NCI-H146 (cell line): ENCODE data around the gene FOCAD.
A peak's percentile ranks its signal among the peaks of the same experiment; 100 is the strongest.

ENCODE experiments used
- DNase-seq: peaks from one replicate; lab custom pipeline; 2025; lab: John Stamatoyannopoulos, UW

FOCAD gene

DNA sequence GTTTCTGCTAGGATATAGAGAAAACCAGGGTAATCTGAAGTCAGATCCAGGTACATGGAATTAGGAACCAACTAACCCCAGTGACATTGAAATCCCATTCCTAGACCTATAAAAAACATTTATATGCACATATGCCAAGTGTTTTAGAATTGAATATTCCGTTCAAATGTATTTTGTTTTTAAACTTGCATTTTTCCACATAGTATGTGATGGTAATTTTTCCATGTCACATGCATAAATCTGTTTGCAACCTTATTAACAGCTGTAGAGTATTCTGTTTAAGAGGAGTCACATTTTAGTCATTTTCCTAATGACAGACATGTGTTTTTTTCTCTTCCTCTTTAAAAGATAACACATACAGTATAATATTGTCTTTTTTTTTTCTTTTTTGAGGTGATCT, 50.2 kb downstream of the FOCAD start:
- no peak for DNase-seq

DNA sequence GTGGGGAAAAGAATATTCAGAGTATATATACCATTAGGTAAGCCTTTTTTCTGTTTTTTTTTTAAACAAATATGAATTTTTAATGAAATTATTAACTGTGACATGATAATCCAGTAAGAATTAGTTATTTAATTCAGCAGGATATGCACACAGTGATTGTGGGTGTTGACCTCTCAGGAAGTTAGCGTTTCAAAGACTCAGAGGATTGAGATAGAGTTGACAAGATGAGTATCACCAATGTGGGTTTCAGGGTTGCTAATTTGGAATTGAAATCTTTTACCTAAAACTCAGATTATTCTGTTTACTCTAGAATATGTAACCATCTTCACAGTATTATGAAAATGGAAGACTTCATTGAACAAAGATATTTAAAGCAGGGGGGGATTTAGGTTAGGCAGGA, 56.2 kb downstream of the FOCAD start:
- DNase-seq = no peak

DNA sequence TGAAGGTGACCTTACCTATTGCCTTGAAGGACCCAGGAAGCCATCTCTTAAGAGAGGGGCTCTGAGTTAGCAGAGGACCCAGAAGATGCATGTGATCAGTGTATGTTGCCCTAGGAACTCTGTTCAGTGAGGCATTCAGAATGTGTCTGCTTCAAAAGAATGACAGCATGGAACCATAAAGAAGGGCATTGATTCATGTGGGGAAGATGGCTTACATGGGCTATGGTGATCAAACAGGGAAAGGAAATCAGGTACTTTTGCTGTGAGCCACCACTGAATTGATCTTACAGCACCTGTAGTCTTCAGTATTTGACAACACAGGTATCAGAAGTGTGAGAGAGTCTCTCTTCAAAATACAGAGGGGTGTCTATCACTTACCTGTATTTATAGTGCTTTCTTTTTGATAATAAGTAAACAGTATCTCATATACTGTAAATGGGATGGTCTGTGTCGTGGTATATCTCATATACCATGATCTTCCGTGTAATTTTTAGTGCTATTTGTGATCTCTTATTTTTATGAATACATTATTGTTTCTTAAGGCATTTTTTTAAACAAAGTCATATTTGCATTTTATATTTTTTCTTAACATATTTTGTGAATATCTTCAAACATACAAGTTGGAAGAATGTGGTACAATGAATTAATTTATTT, 57.0 kb downstream of the FOCAD start:
- DNase-seq = no peak

DNA sequence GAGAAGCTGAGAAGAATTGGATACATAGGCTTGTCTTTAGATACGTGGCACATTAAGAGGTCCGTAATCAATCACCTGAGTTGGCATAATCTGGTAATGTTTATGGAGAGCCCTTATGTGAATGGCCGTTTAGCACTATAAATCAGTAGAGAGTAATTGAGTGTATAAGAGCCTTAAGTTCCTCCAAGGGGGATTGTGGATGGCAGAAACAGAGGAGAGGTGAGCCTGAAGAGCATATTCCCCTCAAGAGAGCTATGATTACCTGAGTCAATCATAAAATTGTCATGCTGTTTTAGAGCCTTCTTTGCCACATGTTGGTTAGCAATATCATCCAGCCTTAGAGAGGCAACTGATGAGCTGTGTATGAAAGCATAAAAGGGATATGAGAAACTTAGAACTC, 58.8 kb downstream of the FOCAD start:
- no peak for DNase-seq

DNA sequence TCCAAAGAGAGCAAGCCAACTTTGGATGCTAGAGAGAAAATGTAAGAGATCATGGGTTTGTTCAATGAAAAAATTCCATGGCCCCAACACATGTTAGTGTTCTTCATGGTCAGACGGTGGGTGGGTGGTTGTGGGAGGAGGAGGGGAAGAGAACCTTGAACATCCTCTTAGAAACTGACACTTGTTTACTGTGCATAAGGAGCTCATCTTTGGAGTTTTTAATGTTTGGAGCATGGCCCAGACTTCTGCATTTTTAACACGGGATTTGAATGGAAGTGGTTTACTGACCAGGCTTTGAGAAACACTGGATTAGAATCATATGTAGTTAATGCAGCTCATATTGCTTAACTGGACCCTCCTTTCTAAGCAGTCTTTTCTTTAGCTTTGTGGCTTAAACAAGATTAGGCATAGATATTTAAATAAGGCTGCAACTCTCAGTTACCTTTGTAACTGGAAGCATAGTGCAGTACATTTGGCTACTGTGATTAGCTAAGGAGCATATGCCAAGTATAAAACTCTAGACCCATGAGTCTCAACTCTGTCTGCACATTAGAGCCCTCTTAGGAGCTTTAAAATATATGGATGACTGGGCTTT, 60.1 kb downstream of the FOCAD start:
- no peak for DNase-seq

DNA sequence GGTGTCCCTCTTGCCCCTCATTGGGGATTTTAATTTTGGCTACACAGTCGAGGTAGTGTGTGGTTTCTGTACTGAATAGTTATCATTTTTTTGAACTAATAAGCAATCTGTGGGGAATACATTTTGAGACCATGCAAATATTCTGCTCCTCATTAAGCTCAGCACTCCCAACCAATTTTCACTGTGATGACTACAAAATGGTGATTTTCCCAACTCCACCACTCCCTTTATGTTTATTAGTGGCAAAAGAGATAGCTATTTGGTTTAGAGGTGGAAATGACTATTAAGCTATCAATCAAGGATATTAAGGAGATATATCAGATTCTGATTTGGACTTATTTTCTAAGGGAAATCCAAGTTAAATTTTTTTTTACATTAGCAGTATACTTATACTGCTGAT, 62.9 kb downstream of the FOCAD start:
- no peak for DNase-seq

DNA sequence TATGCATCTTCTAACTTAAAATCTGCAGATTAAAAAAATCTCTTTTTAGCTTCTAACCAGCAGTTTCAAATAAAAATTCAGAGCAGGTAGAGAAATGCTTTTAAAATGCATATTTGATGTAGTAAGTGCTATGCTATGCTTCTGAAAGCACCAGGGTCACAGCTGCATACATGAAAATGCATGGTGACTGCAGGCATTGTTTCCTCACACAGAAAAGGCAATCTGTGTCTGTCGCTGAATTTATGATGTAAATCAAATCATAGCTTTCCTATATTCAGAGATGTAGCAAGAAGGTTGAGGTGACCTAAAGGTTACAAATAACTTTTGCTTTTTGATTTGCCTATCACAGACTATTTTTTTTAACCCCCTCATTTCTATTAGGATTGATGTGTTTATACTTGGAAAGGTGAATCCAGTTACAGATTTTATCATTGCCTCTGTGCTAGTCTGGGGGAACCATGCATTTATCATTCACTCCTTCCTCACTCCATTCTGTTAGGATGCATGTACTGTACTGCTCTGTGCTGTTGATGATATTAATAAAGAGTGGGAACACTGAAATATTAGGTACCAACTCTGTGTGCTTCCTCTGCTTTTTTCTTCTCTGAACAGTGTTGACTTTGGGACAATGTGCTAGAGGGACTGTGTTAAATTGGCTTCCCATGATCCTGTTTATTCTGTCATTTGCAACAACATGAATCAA, 65.6 kb downstream of the FOCAD start:
- DNase-seq = peak; percentile 22

DNA sequence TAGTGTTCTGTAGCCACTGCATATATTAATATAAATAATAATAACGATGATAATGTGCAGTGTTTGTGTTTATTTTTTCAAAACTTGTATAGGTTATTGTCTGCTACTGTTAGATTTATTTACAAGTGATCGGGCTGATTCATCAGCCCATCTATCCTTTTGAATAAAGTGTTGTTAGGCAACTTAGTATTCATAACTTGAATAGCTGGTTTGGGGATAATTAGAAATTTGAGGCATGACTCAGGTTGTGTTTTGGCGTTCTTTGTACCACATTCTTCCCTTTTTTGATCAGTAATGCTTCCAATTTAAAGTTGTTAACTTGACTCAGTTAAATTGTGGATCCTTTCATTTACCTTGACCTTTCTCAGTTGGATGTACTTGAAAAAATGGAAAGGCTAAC, 69.7 kb downstream of the FOCAD start:
- no peak for DNase-seq

DNA sequence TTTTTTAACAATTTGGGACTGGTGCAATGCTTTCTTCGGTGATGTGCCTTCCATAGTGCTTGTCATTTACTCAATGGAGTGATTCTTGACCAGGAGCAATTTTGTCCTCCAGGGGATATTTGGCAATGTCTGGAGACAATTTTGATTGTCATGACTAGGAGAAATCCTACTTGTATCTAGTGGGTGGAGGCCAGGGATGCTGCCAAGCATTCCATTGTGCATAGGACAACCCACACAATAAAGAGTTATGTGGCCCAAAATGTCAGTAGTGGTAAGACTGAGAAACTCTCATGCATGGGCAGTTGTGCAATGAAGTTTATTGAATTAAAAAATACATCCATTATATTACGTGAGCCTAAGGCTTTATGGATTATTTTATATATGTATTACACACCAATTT, 70.5 kb downstream of the FOCAD start:
- no peak for DNase-seq

DNA sequence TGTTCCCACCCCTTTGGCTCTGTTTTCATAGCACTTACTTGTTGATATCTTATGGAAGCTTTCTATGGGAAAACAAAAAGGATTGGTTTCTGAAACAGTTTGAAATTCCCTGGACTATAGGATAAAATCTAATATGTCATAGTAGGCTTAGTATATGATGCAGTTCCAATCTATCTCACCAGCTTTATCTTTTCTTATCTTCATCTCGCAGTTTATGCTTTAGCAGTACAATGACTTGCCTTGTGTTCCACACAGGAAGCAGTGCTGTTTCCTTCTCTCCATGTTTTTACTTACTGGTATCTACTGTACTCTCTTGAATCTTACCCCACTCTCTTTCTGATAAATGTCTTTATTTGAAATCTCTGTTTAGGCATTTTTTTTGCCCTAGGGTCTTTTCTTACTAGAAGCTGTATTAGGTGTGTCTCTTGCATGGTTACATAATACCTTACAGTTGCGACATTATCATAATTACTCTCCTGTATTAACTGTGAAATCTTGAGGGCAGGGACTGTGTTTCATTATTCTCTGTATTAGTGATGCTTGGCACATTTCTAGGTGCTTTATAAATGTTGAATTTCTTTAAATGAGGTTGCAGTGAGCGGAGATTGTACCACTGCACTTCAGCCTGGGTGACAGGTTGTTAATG, 76.3 kb downstream of the FOCAD start:
- no peak for DNase-seq

DNA sequence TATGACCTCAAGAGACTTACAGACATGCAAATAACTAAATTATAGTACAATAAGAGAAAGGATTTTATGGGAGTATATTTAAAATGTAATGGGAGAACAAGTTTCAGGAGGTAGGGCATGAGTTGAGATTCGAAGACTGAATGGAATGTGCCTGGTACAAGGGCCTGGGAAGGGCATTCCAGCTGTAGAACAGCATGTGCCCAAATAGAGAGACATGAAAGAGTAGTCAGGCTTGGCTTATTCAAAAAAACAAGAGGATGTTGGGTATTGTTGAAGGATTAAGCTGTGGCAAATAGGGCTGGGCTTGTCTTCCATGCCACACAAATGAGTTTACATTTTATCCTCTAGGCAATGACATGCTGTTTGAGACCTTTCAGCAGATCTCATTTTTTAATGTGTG, 86.9 kb downstream of the FOCAD start:
- DNase-seq = no peak

DNA sequence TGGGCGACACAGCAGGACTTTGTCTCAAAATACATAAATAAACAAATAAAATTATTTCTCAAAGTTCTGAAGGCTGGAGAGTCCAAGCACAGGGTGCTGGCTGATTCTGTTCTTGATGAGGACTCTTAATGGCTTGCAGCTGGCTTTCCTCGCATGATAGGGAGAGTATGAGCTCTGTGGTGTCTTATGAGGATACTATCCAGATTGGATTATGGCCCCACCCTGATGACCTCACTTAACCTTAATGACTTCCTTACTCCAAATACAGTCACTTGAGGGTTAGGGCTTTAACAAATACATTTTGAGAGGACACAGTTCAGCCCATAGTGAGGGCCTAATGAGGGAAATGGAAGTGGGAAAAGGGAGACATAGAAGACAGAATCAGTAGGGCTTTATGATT, 87.7 kb downstream of the FOCAD start:
- DNase-seq = no peak

DNA sequence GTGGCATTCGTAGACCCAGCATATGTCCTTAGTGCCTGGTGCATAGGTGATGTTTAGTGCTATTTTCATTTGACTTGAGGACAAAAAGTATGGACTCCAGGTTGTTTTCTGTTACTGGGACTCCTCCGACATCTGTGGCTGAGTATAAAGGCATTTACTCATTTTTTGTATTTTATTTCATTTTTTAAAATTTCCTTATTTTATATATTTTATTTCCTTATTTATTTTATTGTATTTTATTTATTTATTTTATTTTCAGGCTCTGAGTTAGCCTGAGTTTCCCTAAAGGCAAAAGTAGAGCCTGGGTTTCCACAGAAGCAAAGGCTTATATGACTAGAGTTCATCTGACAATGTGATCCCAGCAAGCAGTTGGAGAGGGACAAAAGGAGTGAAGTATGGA, 91.6 kb downstream of the FOCAD start:
- DNase-seq = no peak

DNA sequence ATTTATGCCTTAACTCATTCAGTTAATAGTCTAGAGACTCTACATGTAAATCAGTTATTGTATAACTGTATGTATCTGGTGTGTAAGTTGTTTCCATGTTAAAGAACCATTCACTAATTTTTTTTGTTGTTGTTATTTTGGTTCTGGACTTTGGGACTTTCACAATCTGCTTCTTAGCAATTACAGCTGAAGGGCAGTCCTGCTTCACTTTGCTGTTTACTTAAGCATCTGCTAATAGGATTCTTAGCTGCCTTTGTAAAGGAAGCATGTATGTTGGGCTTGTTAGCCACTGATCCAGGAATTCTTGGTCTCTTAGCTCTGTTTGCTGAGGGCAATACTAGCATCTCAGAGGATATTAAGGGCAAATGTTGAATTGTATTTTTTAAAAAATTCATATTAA, 97.0 kb downstream of the FOCAD start:
- peak; percentile 29 for DNase-seq

DNA sequence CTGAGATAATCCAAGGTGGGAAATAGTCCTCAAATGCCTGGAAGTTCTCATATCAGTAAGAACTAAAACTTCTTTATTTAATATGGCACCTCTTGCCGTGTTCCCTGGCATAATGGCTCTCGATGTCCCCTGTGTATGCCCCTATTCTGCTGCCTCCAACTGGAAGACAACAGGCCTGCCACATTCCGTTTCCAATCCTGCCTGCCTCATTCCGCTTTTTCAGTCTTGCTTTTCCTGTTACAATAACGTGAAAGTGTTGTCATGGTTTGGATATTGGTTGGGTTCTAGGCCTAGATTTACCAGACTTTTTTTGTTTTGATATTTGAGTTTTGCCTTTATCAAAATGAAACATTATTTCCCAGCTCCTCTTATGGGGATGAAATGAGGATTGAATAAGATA, 98.2 kb downstream of the FOCAD start:
- DNase-seq = no peak

DNA sequence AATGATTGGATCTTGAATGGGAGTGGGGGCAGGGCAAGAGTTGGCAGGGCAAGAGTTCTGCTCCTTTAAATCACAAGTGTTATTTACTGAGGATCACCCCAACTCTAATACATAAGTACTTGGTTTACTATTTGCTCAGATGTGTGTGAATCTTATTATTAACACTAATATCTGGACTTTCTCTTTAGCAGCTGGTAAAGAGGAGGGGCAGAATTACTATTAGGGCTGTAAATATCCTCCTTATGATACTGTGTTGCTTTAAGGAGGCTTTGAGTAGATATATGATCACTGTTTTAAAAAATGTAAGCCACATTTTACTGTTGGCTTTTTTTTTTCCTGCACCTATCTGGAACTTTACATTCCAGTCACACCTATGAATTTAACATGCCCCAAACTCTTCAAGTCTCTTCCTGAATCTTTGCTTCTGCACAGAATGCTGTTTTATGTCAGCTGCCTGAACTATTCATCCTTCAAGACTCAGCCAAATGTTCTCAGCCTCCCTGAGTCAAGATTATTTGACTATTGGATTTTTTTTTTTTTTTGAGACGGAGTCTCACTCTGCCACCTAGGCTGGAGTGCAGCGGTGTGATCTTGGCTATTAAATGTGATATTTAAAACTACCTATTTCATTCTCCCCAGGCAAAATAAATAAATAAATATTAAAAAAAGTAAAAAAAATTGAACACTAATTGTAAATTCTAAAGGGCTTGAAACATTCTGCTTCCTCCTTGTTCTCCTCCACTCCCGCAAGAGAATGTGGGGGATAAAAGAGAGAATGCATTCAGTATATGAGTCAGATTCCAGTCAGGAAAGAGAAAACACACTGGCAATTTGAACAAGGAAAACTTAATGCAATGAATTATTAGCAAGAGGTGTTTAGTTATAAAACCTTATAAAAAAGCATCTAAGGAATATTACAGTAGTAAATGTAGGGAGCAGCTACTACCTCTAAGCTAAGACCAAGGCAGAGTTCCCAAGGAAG, 99.3 kb downstream of the FOCAD start:
- DNase-seq = no peak

DNA sequence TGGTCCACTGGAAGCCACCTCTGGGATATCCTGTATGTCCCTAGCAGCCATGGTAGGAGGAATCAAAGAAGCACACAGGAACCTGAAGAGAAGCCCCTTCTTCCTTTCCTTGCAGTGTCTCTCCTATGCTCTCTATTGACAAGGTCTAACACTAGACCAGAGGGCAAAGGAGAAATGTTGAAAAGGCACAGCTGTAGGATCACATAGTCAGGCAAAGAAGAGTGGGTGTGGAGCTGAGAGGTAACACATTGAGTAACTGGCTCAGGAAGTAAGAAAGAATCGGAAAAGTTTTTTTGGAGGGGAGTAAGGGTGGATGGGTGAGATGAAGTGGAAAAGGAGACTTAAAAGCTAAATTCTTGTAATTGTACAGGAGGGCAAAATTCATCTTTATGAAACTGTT, 100.1 kb downstream of the FOCAD start:
- no peak for DNase-seq

DNA sequence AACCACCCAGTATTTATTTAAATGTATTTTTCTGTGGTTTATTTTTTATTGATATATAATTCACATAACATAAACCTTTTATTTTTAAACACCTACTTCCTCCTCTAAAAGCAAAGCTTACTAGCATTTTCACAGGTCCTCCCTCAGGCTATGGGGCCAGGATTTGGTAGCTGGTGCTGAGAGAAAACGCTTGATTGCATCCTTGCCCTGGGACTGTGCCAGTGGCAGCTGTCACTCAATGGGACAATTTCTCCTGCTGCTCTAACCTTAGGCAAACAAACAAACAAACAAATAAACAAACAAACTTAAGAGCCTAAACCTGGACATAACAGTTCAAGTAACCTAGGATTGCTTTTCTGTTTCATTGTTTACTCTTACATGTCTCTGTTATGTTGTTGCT, 102.7 kb downstream of the FOCAD start:
- DNase-seq = no peak

DNA sequence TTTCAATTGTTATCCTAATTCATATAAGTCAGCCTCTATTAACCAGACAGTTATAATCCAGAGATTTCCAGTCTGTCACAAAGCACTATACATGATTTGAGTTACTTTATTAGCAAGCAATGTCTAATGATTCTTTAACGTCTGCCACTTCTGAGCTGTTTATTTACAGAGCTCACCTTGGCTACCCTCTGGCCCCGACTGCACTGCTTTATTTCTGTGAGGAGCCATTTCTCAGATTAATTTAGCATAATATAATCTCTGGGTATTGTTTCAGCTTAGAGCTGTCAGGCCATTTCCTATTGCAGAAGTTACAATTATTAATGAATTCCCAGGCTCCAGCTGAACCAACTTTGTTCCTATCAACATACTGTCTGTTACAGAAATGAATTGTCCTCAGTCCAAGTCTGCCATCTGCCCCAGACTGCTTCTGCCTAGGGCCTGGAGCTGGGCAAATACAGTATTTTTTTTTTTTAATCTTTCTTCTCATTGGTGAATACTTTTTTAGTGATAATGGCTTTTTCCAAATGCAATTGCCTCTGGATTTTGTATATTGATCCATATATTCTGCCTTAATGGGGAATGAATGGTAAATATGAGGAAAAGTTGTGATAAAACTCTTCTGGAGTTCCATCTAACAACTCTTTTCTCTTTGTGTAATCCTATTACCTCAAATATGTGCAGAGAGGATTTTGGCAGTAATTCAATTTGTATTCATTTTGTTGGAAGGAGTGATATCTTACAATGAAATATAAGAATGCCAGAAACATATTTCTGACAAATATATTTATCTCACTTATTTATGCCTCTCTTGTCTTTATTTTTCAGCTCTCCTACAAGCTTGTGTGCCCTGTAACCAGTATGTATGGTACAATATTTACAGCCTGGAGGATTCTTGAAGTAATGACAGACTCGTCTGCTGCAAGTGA, 104.7 kb downstream of the FOCAD start:
- no peak for DNase-seq

DNA sequence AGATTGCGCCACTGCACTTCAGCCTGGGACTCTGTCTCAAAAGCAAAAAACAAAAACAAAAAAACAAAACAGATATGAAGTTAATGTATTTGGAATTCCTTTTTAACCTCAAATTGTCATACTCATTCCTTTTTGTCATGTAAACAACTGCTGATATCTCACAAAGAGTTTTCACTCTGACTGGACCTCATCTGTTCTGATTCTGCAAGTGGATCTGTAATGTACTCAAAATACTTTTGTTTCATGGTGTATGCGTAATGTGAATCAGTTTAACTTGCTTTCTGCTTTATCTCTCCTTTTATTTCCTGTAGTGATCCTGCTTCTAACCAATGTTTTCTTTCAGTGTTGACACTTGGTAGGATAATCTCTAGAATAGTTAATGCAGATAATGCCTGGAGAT, 106.7 kb downstream of the FOCAD start:
- DNase-seq = no peak

DNA sequence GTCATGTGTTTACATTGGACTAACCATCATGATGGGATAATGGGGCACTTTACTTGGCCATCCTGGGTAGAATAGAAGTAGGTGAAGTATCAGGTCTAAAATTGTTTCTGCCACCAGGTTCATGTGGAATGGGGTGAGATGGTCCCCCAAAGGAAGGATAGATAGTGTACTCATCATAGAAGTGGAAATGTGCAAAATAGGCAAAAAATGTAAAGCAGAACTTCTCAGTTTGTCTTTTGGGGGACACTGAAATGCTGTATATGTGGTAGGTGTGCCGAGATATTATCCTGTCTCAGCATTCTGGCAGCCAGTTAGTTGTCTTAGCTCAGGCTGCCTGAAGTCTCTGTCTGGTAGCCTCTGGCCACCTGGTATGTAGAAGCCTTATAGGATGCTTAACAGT, 107.6 kb downstream of the FOCAD start:
- DNase-seq = no peak
